ENCODE measurements around the gene KTN1. TPM values are rescaled to one million over a fixed set of nuclear protein-coding genes. Genes with fewer than 3 reads are reported as not detected.

KTN1 gene
- total RNA-seq, 2 experiments from 2014 or later: 107 to 113 TPM

DNA sequence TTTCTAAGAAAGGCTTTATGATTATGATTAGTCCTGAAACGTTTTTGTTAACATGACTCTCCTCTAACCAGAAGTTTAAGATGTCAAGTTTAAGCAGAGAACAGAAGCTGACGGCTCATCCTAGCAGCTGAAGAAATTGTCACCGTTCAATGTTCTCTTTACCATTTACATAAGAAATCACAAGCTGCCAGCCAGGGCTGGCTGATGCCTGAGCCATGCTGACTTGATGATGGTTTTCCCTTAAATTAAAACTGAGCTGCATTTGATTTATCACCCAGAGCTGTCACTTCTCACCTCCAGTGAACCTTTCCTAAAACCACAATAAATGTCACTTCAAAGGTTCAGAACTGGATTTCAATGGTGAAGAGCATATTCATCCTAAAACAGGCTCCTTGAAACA is 153.6 kb downstream of the KTN1 start:
- DNase-seq (no peak), ATAC-seq (no peak)
- ChIA-PET CTCF (interaction anchor here (0.8 to 2.9 kb wide), 7 partner anchors 9 to 742 kb away, joined by 3 to 16 read pairs (median 4); no protein-coding TSS in a partner anchor), POLR2A (interaction anchor here (0.8 kb wide), 1 partner anchor 26 kb away, joined by 3 read pairs; no protein-coding TSS in a partner anchor)
- TF ChIP-seq, protein P1, sequence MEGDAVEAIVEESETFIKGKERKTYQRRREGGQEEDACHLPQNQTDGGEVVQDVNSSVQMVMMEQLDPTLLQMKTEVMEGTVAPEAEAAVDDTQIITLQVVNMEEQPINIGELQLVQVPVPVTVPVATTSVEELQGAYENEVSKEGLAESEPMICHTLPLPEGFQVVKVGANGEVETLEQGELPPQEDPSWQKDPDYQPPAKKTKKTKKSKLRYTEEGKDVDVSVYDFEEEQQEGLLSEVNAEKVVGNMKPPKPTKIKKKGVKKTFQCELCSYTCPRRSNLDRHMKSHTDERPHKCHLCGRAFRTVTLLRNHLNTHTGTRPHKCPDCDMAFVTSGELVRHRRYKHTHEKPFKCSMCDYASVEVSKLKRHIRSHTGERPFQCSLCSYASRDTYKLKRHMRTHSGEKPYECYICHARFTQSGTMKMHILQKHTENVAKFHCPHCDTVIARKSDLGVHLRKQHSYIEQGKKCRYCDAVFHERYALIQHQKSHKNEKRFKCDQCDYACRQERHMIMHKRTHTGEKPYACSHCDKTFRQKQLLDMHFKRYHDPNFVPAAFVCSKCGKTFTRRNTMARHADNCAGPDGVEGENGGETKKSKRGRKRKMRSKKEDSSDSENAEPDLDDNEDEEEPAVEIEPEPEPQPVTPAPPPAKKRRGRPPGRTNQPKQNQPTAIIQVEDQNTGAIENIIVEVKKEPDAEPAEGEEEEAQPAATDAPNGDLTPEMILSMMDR (IDR thresholded peaks at IDR 0.05): no peak
- H3K4me1 Mint-ChIP-seq (ENCODE audit: low read depth): no peaks in the 10 kb centered on the region
- H3K27ac Mint-ChIP-seq: no peak overlapping the region
- intact Hi-C loops (cut with micrococcal nuclease): loop anchor here (5.0 to 10.0 kb wide), 2 partner anchors 609 to 741 kb away; no protein-coding TSS in a partner anchor
- no peak overlapping the region for H3K4me3 Mint-ChIP-seq
- H3K9me3 Mint-ChIP-seq: peaks cover 3% of the 10 kb centered on the region
- H3K27me3 Mint-ChIP-seq: no peaks in the 10 kb centered on the region
- no peaks in the 10 kb centered on the region for H3K36me3 Mint-ChIP-seq (ENCODE audit: low read depth)

Other genes starting within 250 kb of the KTN1 start
- 1 to 10 TPM; 5.1 to 5.5 TPM for gene ATG14, start 168.4 kb upstream of the KTN1 start, total RNA-seq
- gene TBPL2, start 139.6 kb upstream of the KTN1 start, total RNA-seq: not detected